Loucy (cell line): ENCODE measurements around the gene ZNF831.
A peak's percentile ranks its signal among the peaks of the same experiment; 100 is the strongest.

Source experiments
- H2AFZ ChIP-seq: fragments of 200-600 bp; sonication (generic); 2 replicates; pipeline ENCODE4 v1.6.0; 2016; ENCODE audit warnings: antibody characterized with exemption, mild to moderate bottlenecking, low read length, moderate library complexity
- H3F3A ChIP-seq: fragments of 200-600 bp; 2 replicates; pipeline ENCODE4 v1.6.0; 2016; ENCODE audit warnings: antibody characterized with exemption, low read depth, mild to moderate bottlenecking
- H3K27me3 ChIP-seq: fragments of 200-600 bp; sonication (generic); 2 replicates; pipeline ENCODE4 v1.6.1; 2014; ENCODE audit warnings: low read length, mild to moderate bottlenecking; ENCODE audit not compliant: insufficient read depth, poor library complexity, severe bottlenecking
- H3K36me3 ChIP-seq: fragments of 200-600 bp; sonication (generic); 2 replicates; pipeline ENCODE4 v1.6.1; 2016; ENCODE audit warnings: low read length; ENCODE audit not compliant: insufficient read depth
- H3K4me1 ChIP-seq: fragments of 200-600 bp; sonication (generic); 2 replicates; pipeline ENCODE4 v1.5.1; 2014; ENCODE audit warnings: low read length, mild to moderate bottlenecking; ENCODE audit not compliant: insufficient read depth, poor library complexity, severe bottlenecking
- H3K4me2 ChIP-seq: fragments of 200-600 bp; sonication (generic); 2 replicates; pipeline ENCODE4 v1.6.0; 2014; ENCODE audit warnings: antibody characterized with exemption, low read length, low read depth, mild to moderate bottlenecking; ENCODE audit not compliant: poor library complexity, severe bottlenecking
- H3K4me3 ChIP-seq: fragments of 200-600 bp; sonication (generic); 2 replicates; pipeline ENCODE4 v1.5.1; 2014; ENCODE audit warnings: low read length, mild to moderate bottlenecking, mixed read lengths; ENCODE audit not compliant: poor library complexity, severe bottlenecking
- H3K79me2 ChIP-seq: fragments of 200-600 bp; sonication (generic); 2 replicates; pipeline ENCODE4 v1.6.1; 2014; ENCODE audit warnings: low read length; ENCODE audit not compliant: insufficient read depth
- H3K9ac ChIP-seq: fragments of 200-600 bp; sonication (generic); 2 replicates; pipeline ENCODE4 v1.6.0; 2014; ENCODE audit warnings: mild to moderate bottlenecking, low read depth, low read length, moderate library complexity; ENCODE audit not compliant: poor library complexity, severe bottlenecking
- H3K9me2 ChIP-seq: fragments of 200-600 bp; sonication (generic); replicated peaks from 2 replicates; pipeline ENCODE4 v1.6.1; 2016; ENCODE audit warnings: low read depth, low read length, mixed read lengths
- H3K9me3 ChIP-seq: fragments of 200-600 bp; sonication (generic); 2 replicates; pipeline ENCODE4 v1.6.1; 2014; ENCODE audit warnings: mild to moderate bottlenecking, antibody characterized with exemption, low read length, low read depth; ENCODE audit not compliant: insufficient read depth
- H4K20me1 ChIP-seq: fragments of 200-600 bp; sonication (generic); 2 replicates; pipeline ENCODE4 v1.6.0; 2014; ENCODE audit warnings: antibody characterized with exemption, low read length, mild to moderate bottlenecking; ENCODE audit not compliant: insufficient read depth, poor library complexity, severe bottlenecking
- CTCF ChIP-seq: fragments of 200-600 bp; sonication (generic); conservative IDR thresholded peaks from 2 replicates; pipeline ENCODE4 v1.5.1; 2014; ENCODE audit warnings: mild to moderate bottlenecking, antibody characterized with exemption, low read length
- EZH2phosphoT487 ChIP-seq: fragments of 200-600 bp; IDR thresholded peaks from 2 replicates; pipeline ENCODE4 v1.6.1; 2018; ENCODE audit warnings: antibody characterized with exemption, mild to moderate bottlenecking, moderate library complexity, borderline replicate concordance

The ZNF831 gene

DNA sequence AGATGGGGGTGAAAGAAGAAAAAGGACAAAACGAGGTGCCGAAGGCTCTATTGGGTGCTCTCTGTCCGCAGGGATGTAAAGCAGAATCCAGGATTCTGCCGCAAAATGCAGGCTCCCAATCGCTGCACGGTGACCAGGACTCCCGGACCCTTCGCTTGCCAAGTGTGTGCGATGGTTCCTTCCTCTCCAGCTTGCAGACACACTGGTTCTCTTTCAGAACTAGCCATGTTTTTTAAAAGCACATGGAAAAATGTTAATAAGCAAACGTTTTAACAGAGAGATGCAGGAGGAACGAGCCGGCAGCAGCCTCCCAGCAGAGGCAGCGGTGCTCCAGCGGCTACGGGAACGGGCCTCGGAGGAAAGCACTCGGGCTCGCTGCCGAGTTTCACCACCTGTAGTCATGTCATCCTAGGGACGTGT, 59.6 kb downstream of the ZNF831 start:
- H2AFZ ChIP-seq = peak overlapping the region; percentile 99; the same call in 1 of the 2 replicates
- no peaks in the 10 kb centered on the region for H3K36me3 ChIP-seq
- H3K9ac ChIP-seq = no peak overlapping the region
- no peaks in the 10 kb centered on the region for H3K9me2 ChIP-seq
- H3K9me3 ChIP-seq = no peaks in the 10 kb centered on the region
- H3K4me1 ChIP-seq = no peaks in the 10 kb centered on the region
- no peaks in the 10 kb centered on the region for H4K20me1 ChIP-seq
- H3K27me3 ChIP-seq = peaks cover 8% of the 10 kb centered on the region
- H3K4me3 ChIP-seq = no peak overlapping the region
- TF ChIP-seq CTCF = 0 out of 2 replicates have a peak, but pooled peaks have one; percentile 8
- TF ChIP-seq EZH2phosphoT487 = no peak
- no peaks in the 10 kb centered on the region for H3F3A ChIP-seq
- H3K79me2 ChIP-seq = no peaks in the 10 kb centered on the region
- H3K4me2 ChIP-seq = peak overlapping the region; percentile 86

- no peaks in the 10 kb centered on the region for H3K79me2 ChIP-seq
- H3K4me1 ChIP-seq = no peaks in the 10 kb centered on the region
- H3K4me2 ChIP-seq = no peak overlapping the region
- H3K27me3 ChIP-seq = peaks cover 8% of the 10 kb centered on the region
- no peaks in the 10 kb centered on the region for H3K9me2 ChIP-seq
- no peak for TF ChIP-seq EZH2phosphoT487
- no peak for TF ChIP-seq CTCF
- no peaks in the 10 kb centered on the region for H4K20me1 ChIP-seq
- H3F3A ChIP-seq = no peaks in the 10 kb centered on the region
- no peak overlapping the region for H3K4me3 ChIP-seq
- no peaks in the 10 kb centered on the region for H3K36me3 ChIP-seq
- no peaks in the 10 kb centered on the region for H3K9me3 ChIP-seq
- H2AFZ ChIP-seq = no peak overlapping the region
- H3K9ac ChIP-seq = no peak overlapping the region
Observed at GRCh38 chr20:59223750-59224149, 60.1 kb downstream of the ZNF831 start.

- H3K4me3 ChIP-seq = no peak overlapping the region
- no peak overlapping the region for H2AFZ ChIP-seq
- TF ChIP-seq EZH2phosphoT487 (no peak), CTCF (no peak)
- no peaks in the 10 kb centered on the region for H3K36me3 ChIP-seq
- H3K9me3 ChIP-seq = no peaks in the 10 kb centered on the region
- no peak overlapping the region for H3K9ac ChIP-seq
- H3F3A ChIP-seq = no peaks in the 10 kb centered on the region
- no peaks in the 10 kb centered on the region for H3K4me1 ChIP-seq
- no peak overlapping the region for H3K4me2 ChIP-seq
- peaks cover 8% of the 10 kb centered on the region for H3K27me3 ChIP-seq
- no peaks in the 10 kb centered on the region for H3K9me2 ChIP-seq
- H4K20me1 ChIP-seq = no peaks in the 10 kb centered on the region
- no peaks in the 10 kb centered on the region for H3K79me2 ChIP-seq
Observed at GRCh38 chr20:59224236-59224635, 60.6 kb downstream of the ZNF831 start.
